Measurements from ENCODE around the gene KCND3. TPM values are rescaled to one million over a fixed set of nuclear protein-coding genes. Genes with fewer than 3 reads are reported as not detected.

Gene KCND3
- total RNA-seq, 6 donors from 2014 or later = 2.7 to 6.4 (median 5.4) TPM

- 58 to 64% methylated on average over 3 of the region's 3 CpGs for WGBS, 2 donors
- no peak for DNase-seq
- Histone ChIP-seq H3K36me3 (no peaks in the 10 kb centered on the region), H3K4me3 (no peak overlapping the region), H3K27me3 (no peaks in the 10 kb centered on the region), H3K4me1 (peaks cover 0 to 4% (median 0%) of the 10 kb centered on the region in 4 donors), H3K9me3 (no peaks in the 10 kb centered on the region), H3K27ac (no peak overlapping the region)
- ATAC-seq (ENCODE audit: low FRiP score in 2 of 2) = no peak
- TF ChIP-seq CTCF (IDR thresholded peaks at IDR 0.05) (no peak), POLR2AphosphoS5 (IDR thresholded peaks at IDR 0.05) (no peak), EP300 (IDR thresholded peaks at IDR 0.05) (no peak), POLR2A (IDR thresholded peaks at IDR 0.05) (no peak)
These were observed 102.1 kb downstream of the KCND3 start for GRCh38 chr1:111887385-111887784.

GRCh38 chr1:111886741-111887140 is 102.7 kb downstream of the KCND3 start:
- no peak overlapping the region for H3K4me3 ChIP-seq
- 81 to 83% methylated on average over 2 of the region's 2 CpGs for WGBS, 2 donors
- no peak for DNase-seq
- H3K36me3 ChIP-seq = no peaks in the 10 kb centered on the region
- H3K27ac ChIP-seq = no peak overlapping the region
- no peaks in the 10 kb centered on the region for H3K27me3 ChIP-seq
- no peaks in the 10 kb centered on the region for H3K4me1 ChIP-seq
- no peaks in the 10 kb centered on the region for H3K9me3 ChIP-seq
- no peak for ATAC-seq (ENCODE audit: low FRiP score in 2 of 2)
- no peak for TF ChIP-seq CTCF (IDR thresholded peaks at IDR 0.05)
- TF ChIP-seq POLR2AphosphoS5 (IDR thresholded peaks at IDR 0.05) = no peak
- no peak for TF ChIP-seq POLR2A (IDR thresholded peaks at IDR 0.05)
- no peak for TF ChIP-seq EP300 (IDR thresholded peaks at IDR 0.05)

GRCh38 chr1:111884772-111885443 is 104.6 kb downstream of the KCND3 start:
- no peaks in the 10 kb centered on the region for H3K27me3 ChIP-seq
- TF ChIP-seq POLR2A (IDR thresholded peaks at IDR 0.05) (no peak), EP300 (IDR thresholded peaks at IDR 0.05) (no peak), POLR2AphosphoS5 (IDR thresholded peaks at IDR 0.05) (no peak), CTCF (IDR thresholded peaks at IDR 0.05) (no peak)
- H3K4me1 ChIP-seq = peaks cover 0 to 3% (median 0%) of the 10 kb centered on the region in 4 donors
- no peak for ATAC-seq (ENCODE audit: low FRiP score in 2 of 2)
- H3K36me3 ChIP-seq = no peaks in the 10 kb centered on the region
- H3K4me3 ChIP-seq = no peak overlapping the region
- H3K27ac ChIP-seq = no peak overlapping the region
- WGBS, 2 donors = 81 to 86% methylated on average over 8 of the region's 8 CpGs
- DNase-seq = no peak
- no peaks in the 10 kb centered on the region for H3K9me3 ChIP-seq

GRCh38 chr1:111882986-111883560 is 106.4 kb downstream of the KCND3 start:
- no peaks in the 10 kb centered on the region for H3K27me3 ChIP-seq
- no peak for TF ChIP-seq CTCF (IDR thresholded peaks at IDR 0.05)
- TF ChIP-seq POLR2A (IDR thresholded peaks at IDR 0.05) = no peak
- no peak for TF ChIP-seq POLR2AphosphoS5 (IDR thresholded peaks at IDR 0.05)
- TF ChIP-seq EP300 (IDR thresholded peaks at IDR 0.05) = no peak
- H3K4me3 ChIP-seq = no peak overlapping the region
- H3K27ac ChIP-seq = no peak overlapping the region
- no peaks in the 10 kb centered on the region for H3K9me3 ChIP-seq
- DNase-seq (no peak), ATAC-seq (ENCODE audit: low FRiP score in 2 of 2) (no peak)
- peaks cover 0 to 3% (median 0%) of the 10 kb centered on the region in 4 donors for H3K4me1 ChIP-seq
- H3K36me3 ChIP-seq = no peaks in the 10 kb centered on the region
- WGBS, 2 donors = 55 to 62% methylated on average over 10 of the region's 10 CpGs

All from upper lobe of left lung (tissue), 6 donors.